ENCODE results near the gene ARHGAP19.

GRCh38 chr10:97173036-97173435, 119.4 kb downstream of the ARHGAP19 start:
- TF ChIP-seq, protein P1, sequence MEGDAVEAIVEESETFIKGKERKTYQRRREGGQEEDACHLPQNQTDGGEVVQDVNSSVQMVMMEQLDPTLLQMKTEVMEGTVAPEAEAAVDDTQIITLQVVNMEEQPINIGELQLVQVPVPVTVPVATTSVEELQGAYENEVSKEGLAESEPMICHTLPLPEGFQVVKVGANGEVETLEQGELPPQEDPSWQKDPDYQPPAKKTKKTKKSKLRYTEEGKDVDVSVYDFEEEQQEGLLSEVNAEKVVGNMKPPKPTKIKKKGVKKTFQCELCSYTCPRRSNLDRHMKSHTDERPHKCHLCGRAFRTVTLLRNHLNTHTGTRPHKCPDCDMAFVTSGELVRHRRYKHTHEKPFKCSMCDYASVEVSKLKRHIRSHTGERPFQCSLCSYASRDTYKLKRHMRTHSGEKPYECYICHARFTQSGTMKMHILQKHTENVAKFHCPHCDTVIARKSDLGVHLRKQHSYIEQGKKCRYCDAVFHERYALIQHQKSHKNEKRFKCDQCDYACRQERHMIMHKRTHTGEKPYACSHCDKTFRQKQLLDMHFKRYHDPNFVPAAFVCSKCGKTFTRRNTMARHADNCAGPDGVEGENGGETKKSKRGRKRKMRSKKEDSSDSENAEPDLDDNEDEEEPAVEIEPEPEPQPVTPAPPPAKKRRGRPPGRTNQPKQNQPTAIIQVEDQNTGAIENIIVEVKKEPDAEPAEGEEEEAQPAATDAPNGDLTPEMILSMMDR (IDR thresholded peaks at IDR 0.05) = no peak
- no peak for TF ChIP-seq POLR2A (IDR thresholded peaks at IDR 0.05)
- no peak for TF ChIP-seq POLR2AphosphoS5 (IDR thresholded peaks at IDR 0.05)
- no peak for TF ChIP-seq EP300 (IDR thresholded peaks at IDR 0.05; ENCODE audit: low read depth)

All from transverse colon (tissue), 4 donors.